Activated naive CD4-positive, alpha-beta T cell treated with anti-CD3 and anti-CD28 coated beads for 36 hours (primary cell): ENCODE measurements around the gene SGK1. TPM values are rescaled to one million over a fixed set of nuclear protein-coding genes. Genes with fewer than 3 reads are reported as not detected.

Experiments
- CTCF ChIA-PET: fragments of 350-600 bp; sonication (Branson Sonifier 250); formaldehyde crosslinking; loops from one replicate; lab custom pipeline; 2021; ENCODE audit warnings: antibody characterized with exemption; lab: Charles Lee
- DNase-seq: peaks from one replicate; pipeline ENCODE4 v3.0.0-alpha.2; 2020
- H3K27ac Mint-ChIP-seq: one replicate; pipeline ENCODE4 v1.8.0; 2021; ENCODE audit warnings: mild to moderate bottlenecking, mixed read lengths
- H3K27me3 Mint-ChIP-seq: one replicate; pipeline ENCODE4 v1.8.0; 2021; ENCODE audit warnings: low read depth, mixed read lengths
- H3K36me3 Mint-ChIP-seq: one replicate; pipeline ENCODE4 v1.8.0; 2021; ENCODE audit warnings: low read depth, mixed read lengths
- H3K4me1 Mint-ChIP-seq: one replicate; pipeline ENCODE4 v1.8.0; 2021; ENCODE audit warnings: low read depth, mixed read lengths
- H3K4me3 Mint-ChIP-seq: one replicate; pipeline ENCODE4 v1.8.0; 2021; ENCODE audit warnings: mild to moderate bottlenecking, moderate library complexity, mixed read lengths
- H3K9me3 Mint-ChIP-seq: one replicate; pipeline ENCODE4 v1.8.0; 2021; ENCODE audit warnings: mixed read lengths
- intact Hi-C: fragments of 100-400 bp; cut with micrococcal nuclease; formaldehyde crosslinking; loops from one replicate; pipeline ENCODE4 v1.15.1; 2023
- total RNA-seq, 2 experiments: library from RNA; stranded (reverse); gene quantifications; one replicate each; pipeline ENCODE4 v1.2.3, GENCODE V29; 2021

The SGK1 gene
- total RNA-seq, 2 experiments from 2014 or later: 202 to 208 TPM

- intact Hi-C loops: loop anchor here (1.0 to 5.0 kb wide), 10 partner anchors 59 to 1363 kb away; partner anchors contain the start of genes MYB and RPS12
- Mint-ChIP-seq H3K9me3 (no peaks in the 10 kb centered on the region), H3K27me3 (no peaks in the 10 kb centered on the region), H3K27ac (peak overlapping the region; percentile 95), H3K4me3 (peak overlapping the region; percentile 97), H3K36me3 (peaks cover 27% of the 10 kb centered on the region), H3K4me1 (peaks cover 32% of the 10 kb centered on the region)
- CTCF ChIA-PET: interaction anchor here (0.6 to 3.9 kb wide), 21 partner anchors 13 to 762 kb away, joined by 3 to 25 read pairs (median 4); no protein-coding TSS in a partner anchor
- peak; percentile 36 for DNase-seq
Measured at GRCh38 chr6:134177753-134178160, 140.2 kb downstream of the SGK1 start.

- H3K4me1 Mint-ChIP-seq: peaks cover 38% of the 10 kb centered on the region
- H3K36me3 Mint-ChIP-seq: peaks cover 33% of the 10 kb centered on the region
- no peaks in the 10 kb centered on the region for H3K9me3 Mint-ChIP-seq
- DNase-seq: no peak
- CTCF ChIA-PET: interaction anchor here (1.0 to 3.9 kb wide), 10 partner anchors 14 to 763 kb away, joined by 3 to 25 read pairs (median 6); no protein-coding TSS in a partner anchor
- intact Hi-C loops: loop anchor here (5.0 kb wide), 1 partner anchor 1005 kb away; the partner anchor contains the start of gene MYB
- no peaks in the 10 kb centered on the region for H3K27me3 Mint-ChIP-seq
- peak overlapping the region; percentile 97 for H3K4me3 Mint-ChIP-seq
- peak overlapping the region; percentile 95 for H3K27ac Mint-ChIP-seq
Measured at GRCh38 chr6:134177236-134177635, 140.7 kb downstream of the SGK1 start.

DNA sequence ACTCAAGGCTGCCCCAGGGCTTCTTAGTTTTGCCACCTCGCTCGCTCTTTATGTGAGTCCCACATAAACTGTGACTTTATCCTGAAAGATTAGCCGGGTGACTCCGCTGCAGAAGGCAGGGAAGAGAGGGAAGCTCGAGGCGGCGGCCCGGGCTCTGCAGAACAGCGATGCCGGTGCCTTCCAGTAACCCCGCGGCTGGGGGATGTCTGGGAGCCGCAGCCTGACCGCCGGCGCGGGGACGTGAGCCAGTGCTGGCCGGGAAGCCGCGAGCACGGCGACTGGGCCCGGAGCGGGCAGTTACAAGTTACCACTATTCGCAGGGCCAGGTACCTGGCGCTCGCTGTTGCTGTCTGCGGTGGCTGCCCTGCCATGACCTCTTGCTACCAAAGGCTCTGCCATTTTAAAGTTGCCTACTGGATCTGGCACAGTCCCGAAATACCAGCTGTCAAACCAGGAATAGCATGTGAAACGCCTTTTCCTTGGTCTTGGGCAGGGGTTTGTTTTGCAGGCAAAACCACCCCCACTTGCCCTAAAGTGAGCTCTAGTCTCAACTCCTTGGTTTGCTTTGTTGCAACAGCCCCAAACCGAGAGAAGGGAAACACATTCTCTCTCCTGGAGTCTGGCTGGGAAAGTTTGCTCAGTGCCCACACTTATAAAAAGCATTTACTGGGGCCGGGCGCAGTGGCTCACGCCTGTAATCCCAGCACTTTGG is 141.5 kb downstream of the SGK1 start:
- peaks cover 41% of the 10 kb centered on the region for H3K36me3 Mint-ChIP-seq
- intact Hi-C loops: loop anchor here (5.0 kb wide), 1 partner anchor 1006 kb away; the partner anchor contains the start of gene MYB
- CTCF ChIA-PET: interaction anchor here (0.6 to 3.9 kb wide), 8 partner anchors 73 to 938 kb away, joined by 3 to 25 read pairs (median 4); no protein-coding TSS in a partner anchor
- peak overlapping the region; percentile 97 for H3K4me3 Mint-ChIP-seq
- H3K9me3 Mint-ChIP-seq: no peaks in the 10 kb centered on the region
- H3K4me1 Mint-ChIP-seq: peaks cover 46% of the 10 kb centered on the region
- peak overlapping the region; percentile 98 for H3K27ac Mint-ChIP-seq
- no peak for DNase-seq
- no peaks in the 10 kb centered on the region for H3K27me3 Mint-ChIP-seq

- Mint-ChIP-seq H3K4me1 (peaks cover 53% of the 10 kb centered on the region), H3K9me3 (no peaks in the 10 kb centered on the region), H3K4me3 (peak overlapping the region; percentile 97), H3K27ac (peak overlapping the region; percentile 98), H3K36me3 (peaks cover 48% of the 10 kb centered on the region), H3K27me3 (no peaks in the 10 kb centered on the region)
- CTCF ChIA-PET: interaction anchor here (0.6 to 1.6 kb wide), 3 partner anchors 74 to 939 kb away, joined by 3 to 4 read pairs (median 3); no protein-coding TSS in a partner anchor
- intact Hi-C loops: loop anchor here (2.0 to 5.0 kb wide), 3 partner anchors 141 to 1007 kb away; partner anchors contain the start of gene MYB
- peak; percentile 71 for DNase-seq
Measured at GRCh38 chr6:134175532-134176263, 142.2 kb downstream of the SGK1 start.

GRCh38 chr6:134174672-134175531 is 143.0 kb downstream of the SGK1 start:
- Mint-ChIP-seq H3K27me3 (no peaks in the 10 kb centered on the region), H3K4me1 (peaks cover 59% of the 10 kb centered on the region), H3K36me3 (peaks cover 56% of the 10 kb centered on the region), H3K9me3 (no peaks in the 10 kb centered on the region), H3K27ac (peak overlapping the region; percentile 98), H3K4me3 (peak overlapping the region; percentile 97)
- peak; percentile 95 for DNase-seq
- CTCF ChIA-PET: interaction anchor here (0.6 to 1.6 kb wide), 3 partner anchors 179 to 648 kb away, joined by 3 to 12 read pairs (median 7); no protein-coding TSS in a partner anchor
- intact Hi-C loops: loop anchor here (1.0 to 5.0 kb wide), 15 partner anchors 61 to 1007 kb away; partner anchors contain the start of genes HBS1L, MYB and TBPL1

- CTCF ChIA-PET: interaction anchor here (0.6 to 1.6 kb wide), 8 partner anchors 9 to 649 kb away, joined by 3 to 12 read pairs (median 4); no protein-coding TSS in a partner anchor
- DNase-seq: peak; percentile 93
- intact Hi-C loops: loop anchor here (1.0 to 5.0 kb wide), 14 partner anchors 62 to 880 kb away; partner anchors contain the start of genes HBS1L and TBPL1
- Mint-ChIP-seq H3K9me3 (no peaks in the 10 kb centered on the region), H3K4me3 (peak overlapping the region; percentile 97), H3K27ac (peak overlapping the region; percentile 97), H3K4me1 (peaks cover 60% of the 10 kb centered on the region), H3K27me3 (no peaks in the 10 kb centered on the region), H3K36me3 (peaks cover 60% of the 10 kb centered on the region)
Measured at GRCh38 chr6:134173936-134174671, 143.8 kb downstream of the SGK1 start.

DNA sequence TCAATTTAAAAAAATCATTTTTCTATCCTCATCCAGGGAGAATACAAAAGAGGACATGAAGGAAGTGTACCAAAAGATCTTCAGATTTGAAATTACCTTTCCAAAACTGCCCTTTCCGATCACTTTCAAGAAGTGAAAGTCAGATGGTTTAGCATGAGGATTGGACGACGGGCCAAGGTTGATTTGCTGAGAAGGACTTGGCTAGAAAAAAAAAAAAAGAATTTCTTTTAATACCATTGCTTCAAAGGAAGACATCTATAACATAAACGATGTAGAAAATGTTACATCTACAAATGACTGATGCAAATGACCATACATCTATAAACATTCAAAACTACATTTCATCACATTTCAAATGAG is 144.6 kb downstream of the SGK1 start:
- intact Hi-C loops: loop anchor here (5.0 kb wide), 1 partner anchor 221 kb away; the partner anchor contains the start of gene TBPL1
- Mint-ChIP-seq H3K4me1 (peaks cover 60% of the 10 kb centered on the region), H3K27me3 (no peaks in the 10 kb centered on the region), H3K27ac (peak overlapping the region; percentile 97), H3K9me3 (no peaks in the 10 kb centered on the region), H3K36me3 (peaks cover 65% of the 10 kb centered on the region), H3K4me3 (peak overlapping the region; percentile 97)
- no peak for DNase-seq
- CTCF ChIA-PET: interaction anchor here (0.6 to 1.6 kb wide), 7 partner anchors 9 to 650 kb away, joined by 3 to 12 read pairs (median 5); no protein-coding TSS in a partner anchor

- intact Hi-C loops: loop anchor here (5.0 kb wide), 1 partner anchor 221 kb away; the partner anchor contains the start of gene TBPL1
- no peaks in the 10 kb centered on the region for H3K27me3 Mint-ChIP-seq
- no peaks in the 10 kb centered on the region for H3K9me3 Mint-ChIP-seq
- H3K36me3 Mint-ChIP-seq: peaks cover 68% of the 10 kb centered on the region
- peak overlapping the region; percentile 97 for H3K27ac Mint-ChIP-seq
- H3K4me1 Mint-ChIP-seq: peaks cover 57% of the 10 kb centered on the region
- H3K4me3 Mint-ChIP-seq: peak overlapping the region; percentile 97
- CTCF ChIA-PET: interaction anchor here (1.7 kb wide), 1 partner anchor 15 kb away, joined by 10 read pairs; no protein-coding TSS in a partner anchor
- DNase-seq: no peak
Measured at GRCh38 chr6:134172706-134173365, 145.1 kb downstream of the SGK1 start.

DNA sequence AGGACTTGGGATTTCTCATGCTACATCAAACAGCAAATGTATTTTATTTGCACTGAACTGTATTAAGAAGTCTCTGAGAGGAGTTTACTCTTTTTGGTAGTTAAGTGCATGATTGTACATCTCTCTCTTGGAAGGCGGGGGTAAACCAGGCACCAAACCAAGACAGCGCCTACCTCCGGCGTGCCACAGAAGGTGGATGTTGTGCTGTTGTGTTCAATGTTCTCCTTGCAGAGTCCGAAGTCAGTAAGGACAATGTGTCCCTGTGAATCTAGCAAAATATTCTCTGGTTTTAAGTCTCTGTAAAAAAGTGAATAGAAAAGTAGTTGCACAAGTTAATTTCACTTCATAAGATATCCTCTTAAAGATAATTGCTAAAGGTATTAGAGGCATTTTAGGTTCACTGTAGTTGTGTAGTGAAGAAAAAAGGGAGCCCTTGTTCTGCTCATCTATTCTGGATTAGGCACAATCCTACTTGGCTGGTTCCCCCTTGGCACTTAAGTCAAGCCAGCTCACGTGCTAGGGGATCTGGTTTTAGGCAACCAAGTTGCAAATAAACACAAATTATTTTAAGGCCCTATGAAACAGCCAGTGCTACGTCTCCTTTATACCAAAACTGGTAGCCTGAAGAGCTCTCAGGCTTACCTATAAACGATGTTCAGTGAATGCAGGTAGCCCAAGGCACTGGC is 145.7 kb downstream of the SGK1 start:
- no peaks in the 10 kb centered on the region for H3K27me3 Mint-ChIP-seq
- peaks cover 50% of the 10 kb centered on the region for H3K4me1 Mint-ChIP-seq
- no peaks in the 10 kb centered on the region for H3K9me3 Mint-ChIP-seq
- H3K36me3 Mint-ChIP-seq: peaks cover 67% of the 10 kb centered on the region
- H3K4me3 Mint-ChIP-seq: peak overlapping the region; percentile 97
- CTCF ChIA-PET: interaction anchor here (0.6 to 2.3 kb wide), 5 partner anchors 15 to 651 kb away, joined by 3 to 10 read pairs (median 3); no protein-coding TSS in a partner anchor
- intact Hi-C loops: loop anchor here (5.0 kb wide), 1 partner anchor 220 kb away; the partner anchor contains the start of gene TBPL1
- peak overlapping the region; percentile 97 for H3K27ac Mint-ChIP-seq
- no peak for DNase-seq
